ENCODE measurements around the gene GLIPR2. TPM values are rescaled to one million over a fixed set of nuclear protein-coding genes. Genes with fewer than 3 reads are reported as not detected.

The GLIPR2 gene
- total and polyA plus RNA-seq, 3 donors from 2014 or later = 3.5 to 19.6 (median 3.9) TPM

- no peak overlapping the region for H3K27ac ChIP-seq
- no peaks in the 10 kb centered on the region for H3K36me3 ChIP-seq (ENCODE audit: low read depth, missing control alignments)
- no peaks in the 10 kb centered on the region for H3K9me3 ChIP-seq
- no peaks in the 10 kb centered on the region for H3K4me1 ChIP-seq
- no peak overlapping the region for H3K4me3 ChIP-seq
- DNase-seq = no peak
- 78 to 91% methylated on average over 4 of the region's 4 CpGs for WGBS, 2 donors
- intact Hi-C loops (cut with DNase I; ENCODE audit: low total_unique reads) = loop anchor here (10.0 kb wide), 1 partner anchor 63 kb away; the partner anchor contains the start of gene CCIN
- no peaks in the 10 kb centered on the region for H3K27me3 ChIP-seq
- no peak for TF ChIP-seq POLR2A (IDR thresholded peaks at IDR 0.05)
Measured at GRCh38 chr9:36101916-36102741, 34.4 kb upstream of the GLIPR2 start.

- Histone ChIP-seq H3K4me1 (no peaks in the 10 kb centered on the region), H3K9me3 (no peaks in the 10 kb centered on the region), H3K27me3 (no peaks in the 10 kb centered on the region), H3K27ac (no peak overlapping the region), H3K4me3 (no peak overlapping the region), H3K36me3 (ENCODE audit: low read depth, missing control alignments) (no peaks in the 10 kb centered on the region)
- TF ChIP-seq CTCF (IDR thresholded peaks at IDR 0.05) = peak; percentile 62 to 78 (median 68)
- TF ChIP-seq POLR2A (IDR thresholded peaks at IDR 0.05) = no peak
- peak; percentile 90 for DNase-seq
- WGBS, 2 donors = 79 to 81% methylated on average over 10 of the region's 10 CpGs
- intact Hi-C loops (cut with DNase I; ENCODE audit: low total_unique reads) = loop anchor here (10.0 kb wide), 1 partner anchor 62 kb away; the partner anchor contains the start of gene CCIN
Measured at GRCh38 chr9:36102742-36103495, 33.6 kb upstream of the GLIPR2 start.

- Histone ChIP-seq H3K27ac (no peak overlapping the region), H3K4me3 (no peak overlapping the region), H3K4me1 (no peaks in the 10 kb centered on the region), H3K36me3 (ENCODE audit: low read depth, missing control alignments) (no peaks in the 10 kb centered on the region), H3K27me3 (no peaks in the 10 kb centered on the region), H3K9me3 (no peaks in the 10 kb centered on the region)
- intact Hi-C loops (cut with DNase I; ENCODE audit: low total_unique reads) = loop anchor here (10.0 kb wide), 1 partner anchor 56 kb away; the partner anchor contains the start of gene CCIN
- WGBS, 2 donors = 56 to 79% methylated on average over 2 of the region's 2 CpGs
- TF ChIP-seq POLR2A (IDR thresholded peaks at IDR 0.05) = no peak
- no peak for TF ChIP-seq CTCF (IDR thresholded peaks at IDR 0.05)
- DNase-seq = no peak
Measured at GRCh38 chr9:36109071-36109470, 27.5 kb upstream of the GLIPR2 start.

- no peak overlapping the region for H3K4me3 ChIP-seq
- intact Hi-C loops (cut with DNase I; ENCODE audit: low total_unique reads) = no loop called here
- H3K4me1 ChIP-seq = no peaks in the 10 kb centered on the region
- no peaks in the 10 kb centered on the region for H3K9me3 ChIP-seq
- H3K27ac ChIP-seq = no peak overlapping the region
- WGBS, 2 donors = 89 to 97% methylated on average over 2 of the region's 2 CpGs
- H3K27me3 ChIP-seq = no peaks in the 10 kb centered on the region
- TF ChIP-seq POLR2A (IDR thresholded peaks at IDR 0.05) (no peak), CTCF (IDR thresholded peaks at IDR 0.05) (no peak)
- no peaks in the 10 kb centered on the region for H3K36me3 ChIP-seq (ENCODE audit: low read depth, missing control alignments)
- DNase-seq = no peak
Measured at GRCh38 chr9:36110434-36110833, 26.1 kb upstream of the GLIPR2 start.

GRCh38 chr9:36112516-36112915 is 24.0 kb upstream of the GLIPR2 start:
- no peaks in the 10 kb centered on the region for H3K36me3 ChIP-seq (ENCODE audit: low read depth, missing control alignments)
- no peaks in the 10 kb centered on the region for H3K27me3 ChIP-seq
- H3K4me1 ChIP-seq = no peaks in the 10 kb centered on the region
- TF ChIP-seq POLR2A (IDR thresholded peaks at IDR 0.05) = no peak
- no peak for TF ChIP-seq CTCF (IDR thresholded peaks at IDR 0.05)
- no peaks in the 10 kb centered on the region for H3K9me3 ChIP-seq
- no peak overlapping the region for H3K4me3 ChIP-seq
- intact Hi-C loops (cut with DNase I; ENCODE audit: low total_unique reads) = no loop called here
- DNase-seq = no peak
- 72 to 80% methylated on average over 3 of the region's 3 CpGs for WGBS, 2 donors
- no peak overlapping the region for H3K27ac ChIP-seq
